NCI-H146 treated with DMSO at 0.1 percent for 48 hours (cell line): ENCODE measurements around the gene PACS1.
A peak's percentile ranks its signal among the peaks of the same experiment; 100 is the strongest.
"Not testable (repeated sequence)": the region's sequence is repeated elsewhere in the genome, so short reads cannot be mapped to it uniquely, and the experiment has no call there.

Experiments
- DNase-seq: peaks from one replicate; lab custom pipeline; 2025; ENCODE audit not compliant: unreplicated experiment; lab: John Stamatoyannopoulos, UW

Gene PACS1

GRCh38 chr11:66069715-66070603, at the start of gene PACS1:
Gene PACS1 (plus strand): TSS chr11:66070272. CDS start chr11:66070487, 215 bp downstream.
- no peak for DNase-seq

GRCh38 chr11:66020618-66021357, 49.3 kb upstream of the PACS1 start:
- no peak for DNase-seq

GRCh38 chr11:66022401-66023185, 47.5 kb upstream of the PACS1 start:
- peak; percentile 45 for DNase-seq

GRCh38 chr11:66023186-66023440, 47.0 kb upstream of the PACS1 start:
- not testable (repeated sequence) for DNase-seq

- no peak for DNase-seq
Measured at GRCh38 chr11:66026017-66026529, 44.0 kb upstream of the PACS1 start, which contains the start of gene CATSPER1. Gene CATSPER1 (minus strand): TSS chr11:66026479. CDS start chr11:66026379, 100 bp downstream.

GRCh38 chr11:66032957-66033735, 36.9 kb upstream of the PACS1 start:
- DNase-seq = no peak

GRCh38 chr11:66035653-66036333, 34.3 kb upstream of the PACS1 start:
- no peak for DNase-seq

GRCh38 chr11:66036334-66036710, 33.8 kb upstream of the PACS1 start:
- DNase-seq = no peak

GRCh38 chr11:66037327-66037726, 32.7 kb upstream of the PACS1 start:
- DNase-seq = no peak

GRCh38 chr11:66039765-66040164, 30.3 kb upstream of the PACS1 start:
- no peak for DNase-seq

- DNase-seq = no peak
Measured at GRCh38 chr11:66042227-66042995, 27.7 kb upstream of the PACS1 start.

- DNase-seq = no peak
Measured at GRCh38 chr11:66042996-66043906, 26.8 kb upstream of the PACS1 start.

GRCh38 chr11:66044757-66045156, 25.3 kb upstream of the PACS1 start:
- DNase-seq = no peak

- peak; percentile 64 for DNase-seq
Measured at GRCh38 chr11:66045177-66045639, 24.9 kb upstream of the PACS1 start.

- DNase-seq = no peak
Measured at GRCh38 chr11:66046901-66047300, 23.2 kb upstream of the PACS1 start.

GRCh38 chr11:66047541-66048365, 22.3 kb upstream of the PACS1 start:
- no peak for DNase-seq
